GM19035 (cell line): ENCODE data around the gene LIN52.

Experiments
- ATAC-seq: cut with Tn5 transposase; IDR thresholded peaks from one replicate; pipeline ENCODE4 v1.9.1; 2021; ENCODE audit not compliant: unreplicated experiment

The LIN52 gene

DNA sequence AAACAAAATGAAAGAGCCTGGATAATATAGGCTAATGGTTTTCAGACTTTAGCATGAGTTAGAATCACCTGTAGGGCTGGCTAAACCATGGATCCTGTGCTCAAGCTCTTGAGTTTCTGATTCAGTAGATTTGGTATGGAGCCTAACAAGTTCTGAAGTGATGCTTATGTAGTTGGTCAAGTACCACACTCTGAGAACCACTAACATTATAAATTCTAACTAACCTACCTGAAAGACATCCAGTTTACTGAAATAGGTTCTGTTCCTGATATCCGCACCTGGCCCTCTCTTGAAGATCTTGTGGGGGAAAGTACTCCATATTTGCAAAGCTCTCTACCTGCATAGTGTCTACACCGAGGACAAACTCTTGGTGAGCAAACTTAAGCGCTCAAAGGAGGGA, 95.1 kb downstream of the LIN52 start:
- ATAC-seq: no peak

- no peak for ATAC-seq
Measured at GRCh38 chr14:74190927-74191575, 106.3 kb downstream of the LIN52 start.

GRCh38 chr14:74194506-74195274, 109.9 kb downstream of the LIN52 start:
- no peak for ATAC-seq

DNA sequence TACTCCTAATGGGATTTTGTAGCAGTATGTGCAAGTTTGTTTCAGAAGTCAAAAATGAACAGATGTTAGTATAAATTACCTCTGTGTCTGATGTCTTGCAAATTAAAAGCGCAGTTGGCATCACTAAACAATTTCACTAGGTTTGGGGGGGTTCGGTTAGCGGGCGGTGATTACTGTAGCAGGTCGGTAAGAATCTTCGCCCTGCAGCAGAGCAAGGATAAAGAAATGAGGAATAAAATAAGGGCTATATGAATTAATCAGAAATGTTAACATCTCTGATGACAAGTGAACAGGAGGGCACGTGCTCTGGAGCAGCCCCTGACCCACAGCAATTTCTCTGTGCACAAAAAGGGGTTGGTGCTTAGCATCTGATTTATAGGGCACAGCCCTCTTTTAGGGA, 110.9 kb downstream of the LIN52 start:
- no peak for ATAC-seq

GRCh38 chr14:74198441-74199234, 113.9 kb downstream of the LIN52 start:
- ATAC-seq: no peak

DNA sequence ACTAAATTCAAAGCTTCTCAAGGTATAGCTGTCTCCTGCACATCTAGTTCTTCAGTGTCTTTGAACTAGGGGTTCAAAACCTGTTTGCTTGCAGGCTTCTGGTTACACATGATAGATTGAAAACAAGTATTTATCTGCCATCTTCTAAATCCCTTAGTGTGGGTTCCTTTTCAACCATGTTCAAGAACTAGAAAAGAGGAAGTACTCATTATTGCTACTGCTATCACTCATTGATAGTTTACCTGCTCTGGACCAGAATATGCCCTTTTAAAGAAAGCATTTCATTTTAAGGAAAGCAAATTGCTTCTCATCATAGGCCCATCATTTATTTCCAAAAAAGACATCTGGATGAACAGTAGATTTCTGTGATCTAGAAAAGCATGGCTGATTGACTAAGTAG, 117.4 kb downstream of the LIN52 start:
- ATAC-seq: no peak

GRCh38 chr14:74203639-74204038, 118.9 kb downstream of the LIN52 start:
- no peak for ATAC-seq

- ATAC-seq: no peak
Measured at GRCh38 chr14:74204491-74204890, 119.7 kb downstream of the LIN52 start.

DNA sequence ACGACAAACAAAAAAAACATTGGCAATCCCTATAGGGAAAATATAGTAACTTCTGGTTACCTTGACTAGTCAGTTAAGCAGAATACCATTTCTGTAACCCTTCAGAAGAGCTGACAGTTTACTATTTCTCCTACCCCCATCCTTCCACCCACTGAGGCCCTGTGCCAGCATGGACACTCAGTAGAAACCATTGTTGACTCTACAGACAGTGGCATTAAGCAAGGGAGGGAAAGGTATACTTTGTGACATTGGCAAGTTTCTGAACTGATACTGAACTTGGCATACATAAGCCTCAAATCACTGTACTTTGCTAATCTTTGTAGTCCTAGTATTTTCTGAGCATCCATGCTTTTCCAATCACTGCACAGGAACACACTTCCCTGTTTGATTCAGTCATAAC, 121.1 kb downstream of the LIN52 start:
- ATAC-seq: no peak

DNA sequence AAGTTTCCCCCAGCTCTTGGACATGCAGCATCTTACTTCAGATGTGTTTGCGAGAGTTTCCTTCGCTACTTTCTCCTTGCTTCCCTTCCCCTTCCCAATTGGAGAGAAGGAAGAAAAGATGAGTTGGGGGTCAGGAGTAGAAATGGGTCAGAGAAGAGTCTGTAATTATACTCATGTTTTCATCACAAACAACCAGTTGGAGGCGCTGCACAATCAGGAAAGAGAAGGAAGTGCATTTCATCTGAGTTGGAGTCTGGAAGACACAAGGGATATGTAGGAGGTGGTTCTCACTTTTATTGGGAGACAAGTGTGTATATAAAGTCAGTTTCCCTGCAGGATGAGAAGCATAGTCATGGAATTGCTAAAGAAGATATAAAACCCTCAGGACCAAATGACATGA, 123.2 kb downstream of the LIN52 start:
- no peak for ATAC-seq

DNA sequence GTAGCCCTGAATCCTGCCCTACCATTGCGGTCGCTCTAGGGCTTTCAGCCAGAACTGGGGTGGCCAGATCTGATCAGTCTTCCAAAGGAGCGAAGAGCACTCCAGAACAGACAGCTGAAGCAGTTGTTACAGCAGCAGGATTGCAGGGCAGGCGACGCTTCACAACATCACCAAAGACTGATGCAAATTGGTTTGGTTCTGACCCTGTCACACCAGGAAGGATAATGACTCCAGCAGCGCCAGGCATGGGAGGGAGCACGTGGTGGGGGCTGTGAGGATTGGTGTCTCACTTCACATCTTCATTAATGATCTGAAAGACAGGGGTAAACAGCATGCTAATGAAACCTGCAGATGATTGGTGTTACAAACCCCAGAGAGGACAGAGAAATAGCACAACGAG, 123.9 kb downstream of the LIN52 start:
- no peak for ATAC-seq

DNA sequence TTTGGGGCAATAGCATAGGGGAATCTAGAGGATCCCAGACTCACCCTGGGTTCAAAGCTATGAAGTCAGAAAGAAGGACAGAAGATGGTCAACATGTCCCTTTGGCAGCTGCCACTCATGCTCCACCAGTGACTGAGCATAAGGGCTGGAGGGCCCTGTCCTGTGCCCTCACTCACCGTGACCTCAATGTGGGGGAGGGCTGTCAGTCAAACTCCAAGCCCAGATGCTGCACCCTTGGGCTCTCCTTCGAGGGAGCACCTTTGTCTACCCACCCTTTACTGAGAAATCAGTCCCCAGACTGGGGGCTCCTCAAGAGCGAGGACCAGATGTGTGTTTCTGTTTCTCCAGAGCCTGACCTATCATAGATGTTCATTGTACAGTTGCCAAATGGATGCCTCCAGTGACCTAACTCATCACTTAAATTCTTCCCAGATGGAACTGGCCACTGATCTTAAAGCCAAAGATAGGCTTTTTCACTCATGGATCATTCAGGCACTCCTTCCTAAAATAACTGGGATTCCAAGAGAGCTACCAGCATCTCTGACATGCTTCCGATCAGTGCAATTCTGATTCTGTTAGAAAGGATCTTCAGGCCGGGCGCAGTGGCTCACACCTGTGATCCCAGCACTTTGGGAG, 127.3 kb downstream of the LIN52 start:
- no peak for ATAC-seq

GRCh38 chr14:74213907-74214803, 129.4 kb downstream of the LIN52 start:
- no peak for ATAC-seq

DNA sequence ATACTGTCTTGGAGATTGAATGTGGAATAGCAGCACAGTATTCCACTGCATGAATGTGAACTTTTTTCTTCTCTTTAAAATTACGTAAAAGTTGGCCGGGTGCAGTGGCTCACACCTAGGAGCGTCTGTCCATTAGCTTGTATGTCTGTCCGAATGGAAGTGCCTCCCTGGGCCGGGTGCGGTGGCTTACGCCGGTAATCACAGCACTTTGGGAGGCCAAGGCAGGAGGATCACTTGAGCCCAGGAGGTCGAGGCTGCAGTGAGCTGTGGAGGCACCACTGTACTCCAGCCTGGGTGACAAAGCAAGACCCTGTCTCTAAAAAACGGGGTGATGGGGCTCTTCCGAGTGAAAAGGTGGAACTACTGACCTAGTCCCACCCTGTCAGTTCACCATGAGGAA, 131.9 kb downstream of the LIN52 start:
- ATAC-seq: no peak

- no peak for ATAC-seq
Measured at GRCh38 chr14:74217672-74218448, 133.1 kb downstream of the LIN52 start.

GRCh38 chr14:74218462-74218861, 133.7 kb downstream of the LIN52 start:
- no peak for ATAC-seq

- ATAC-seq: no peak
Measured at GRCh38 chr14:74219277-74220205, 134.8 kb downstream of the LIN52 start.

DNA sequence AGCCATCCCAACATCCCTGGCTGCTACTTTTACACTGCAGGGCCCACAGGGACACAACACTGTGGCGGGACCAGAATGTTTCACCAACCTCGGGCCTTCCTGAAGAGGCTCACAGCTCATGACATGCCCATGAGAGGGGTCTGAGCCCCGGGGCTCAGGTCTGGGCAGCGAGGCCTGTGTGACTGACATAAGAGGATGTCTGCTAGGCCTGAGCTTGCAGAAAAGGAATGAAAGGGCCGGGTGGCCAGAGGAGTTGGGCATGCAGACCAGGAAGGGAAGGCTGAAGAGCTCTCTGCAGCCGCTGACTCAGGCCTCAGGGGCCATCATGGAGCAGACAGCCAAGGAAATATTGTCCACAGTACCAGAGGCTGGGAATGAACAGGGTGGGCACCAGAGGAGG, 136.2 kb downstream of the LIN52 start:
- no peak for ATAC-seq

DNA sequence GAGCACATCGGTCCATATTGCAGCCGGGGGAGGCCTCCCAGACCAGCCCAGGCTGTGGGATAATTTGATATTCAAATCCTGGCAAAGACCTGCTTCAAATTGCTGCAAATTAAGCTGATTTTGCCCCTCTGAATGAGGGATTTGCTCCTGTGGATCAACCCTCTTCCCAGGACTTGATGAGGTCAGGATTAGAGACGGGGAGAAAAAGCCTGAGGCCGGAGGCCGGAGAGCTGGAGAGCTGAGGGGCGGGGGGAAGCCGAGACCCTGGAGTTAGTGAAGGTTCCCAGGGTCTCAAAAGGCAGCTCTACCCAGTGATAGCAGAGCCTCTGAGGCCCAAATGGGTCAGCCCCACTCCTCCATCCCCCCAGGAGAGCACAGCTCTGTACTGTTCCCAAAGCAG, 137.0 kb downstream of the LIN52 start:
- ATAC-seq: no peak
